ENCODE data around the gene IL9R. TPM values are rescaled to one million over a fixed set of nuclear protein-coding genes. Genes with fewer than 3 reads are reported as not detected.

IL9R gene
- total RNA-seq, 1 experiment from 2014 or later, result 1.4 TPM

DNA sequence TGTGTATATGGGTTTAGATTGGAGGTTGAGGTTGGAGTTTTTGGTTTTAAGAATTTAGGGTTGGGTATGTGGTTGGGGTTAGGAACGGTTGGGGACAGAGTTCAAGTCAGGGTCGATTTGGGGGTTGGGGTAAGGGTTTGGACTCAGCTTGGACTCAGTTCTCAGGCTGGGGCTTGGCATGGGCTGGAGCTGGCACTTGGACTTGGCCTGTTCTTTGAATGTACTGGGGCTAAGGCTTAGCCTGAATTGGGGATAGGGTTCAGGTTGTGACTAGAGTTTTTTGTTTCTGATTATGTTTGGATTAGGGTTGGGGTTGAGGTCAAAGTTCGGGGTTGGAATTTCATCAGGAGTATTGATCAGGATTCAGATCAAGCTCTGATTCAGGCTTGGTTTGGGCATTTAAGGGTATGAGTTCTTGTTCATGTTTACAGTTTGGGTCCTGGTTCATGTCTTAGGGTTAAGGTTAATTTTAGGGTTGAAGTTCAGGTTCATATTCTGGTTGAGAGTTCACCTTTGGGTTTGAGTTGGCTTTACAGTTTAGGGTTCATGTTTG lies 46.2 kb upstream of the IL9R start:
- Histone ChIP-seq H3K27me3 (ENCODE audit: insufficient read depth, low read length) (no peaks in the 10 kb centered on the region), H3K9me3 (ENCODE audit: control insufficient read depth in 1 of 2, insufficient read depth in 1 of 2, low read depth in 1 of 2, low read length in 2 of 2) (no peaks in the 10 kb centered on the region), H3K4me3 (replicated peaks in 1 of 2; ENCODE audit: low read depth in 1 of 2, low read length in 2 of 2) (no peak overlapping the region), H3K4me2 (ENCODE audit: low read length) (no peak overlapping the region), H3K4me1 (ENCODE audit: control insufficient read depth in 1 of 2, insufficient read depth in 2 of 2, low read length in 2 of 2) (no peaks in the 10 kb centered on the region), H3K9ac (ENCODE audit: low read length) (no peak overlapping the region), H3K36me3 (ENCODE audit: control insufficient read depth in 1 of 2, insufficient read depth in 2 of 2, low read length in 2 of 2) (no peaks in the 10 kb centered on the region), H3K9me2 (ENCODE audit: insufficient read depth) (no peaks in the 10 kb centered on the region), H4K20me1 (ENCODE audit: insufficient read depth) (no peaks in the 10 kb centered on the region), H2AFZ (ENCODE audit: low read depth, low read length, poor library complexity, severe bottlenecking) (no peak overlapping the region), H3K27ac (ENCODE audit: low read depth, low read length) (no peak overlapping the region), H3K79me2 (ENCODE audit: insufficient read depth, low read length) (no peaks in the 10 kb centered on the region)
- ChIA-PET RAD21 (ENCODE audit: low non-redundant PET in 1 of 2, low total read pairs in 2 of 2, uncharacterized antibody in 2 of 2, unreplicated experiment in 2 of 2) (no interaction called here), CTCF (no interaction called here), POLR2A (no interaction called here)
- DNase-seq (ENCODE audit: low read depth, low spot score) (no peak), ATAC-seq (no peak)
- no TSS peak for BruUV-seq (replicated peaks)
- intact Hi-C loops (cut with micrococcal nuclease), result no loop called here
- TF ChIP-seq CEBPB (IDR thresholded peaks at IDR 0.05; ENCODE audit: low read depth), result no peak
- no peak for TF ChIP-seq SRF (IDR thresholded peaks at IDR 0.05; ENCODE audit: low read depth)
- no peak for TF ChIP-seq EZH2phosphoT487 (IDR thresholded peaks at IDR 0.05; ENCODE audit: borderline replicate concordance)
- no peak for TF ChIP-seq SIN3A (IDR thresholded peaks at IDR 0.05; ENCODE audit: low read depth)
- no peak for TF ChIP-seq ZNF274 (IDR thresholded peaks at IDR 0.05; ENCODE audit: low read depth, low read length)

DNA sequence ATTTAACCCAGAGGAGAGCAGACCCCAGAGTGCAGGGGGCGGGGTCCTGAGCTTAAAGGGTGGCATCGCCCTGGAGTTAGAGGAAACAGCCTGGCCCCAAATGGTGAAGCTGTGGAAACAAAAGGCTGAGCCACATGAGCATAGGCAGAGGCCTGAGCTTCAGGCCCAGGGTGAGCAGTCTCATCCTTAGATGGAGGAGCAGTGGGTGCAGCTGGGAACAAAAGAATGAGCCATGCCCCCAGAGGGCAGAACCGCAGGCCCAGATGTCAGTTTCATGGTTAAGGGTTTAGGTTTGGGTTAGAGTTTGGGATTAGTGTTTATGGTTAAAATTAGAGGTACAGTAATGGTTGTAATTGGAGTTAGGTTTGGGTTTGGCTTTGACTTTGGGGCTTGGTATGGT lies 44.4 kb upstream of the IL9R start:
- intact Hi-C loops (cut with micrococcal nuclease), result no loop called here
- RAD21 ChIA-PET (ENCODE audit: low non-redundant PET in 1 of 2, low total read pairs in 2 of 2, uncharacterized antibody in 2 of 2, unreplicated experiment in 2 of 2), result no interaction called here
- CTCF ChIA-PET, result no interaction called here
- DNase-seq (ENCODE audit: low read depth, low spot score) (no peak), ATAC-seq (no peak)
- H3K4me2 ChIP-seq (ENCODE audit: low read length), result no peak overlapping the region
- H3K9me2 ChIP-seq (ENCODE audit: insufficient read depth), result no peaks in the 10 kb centered on the region
- no peak overlapping the region for H3K4me3 ChIP-seq (replicated peaks in 1 of 2; ENCODE audit: low read depth in 1 of 2, low read length in 2 of 2)
- H3K4me1 ChIP-seq (ENCODE audit: control insufficient read depth in 1 of 2, insufficient read depth in 2 of 2, low read length in 2 of 2), result no peaks in the 10 kb centered on the region
- no peaks in the 10 kb centered on the region for H4K20me1 ChIP-seq (ENCODE audit: insufficient read depth)
- H3K9me3 ChIP-seq (ENCODE audit: control insufficient read depth in 1 of 2, insufficient read depth in 1 of 2, low read depth in 1 of 2, low read length in 2 of 2), result no peaks in the 10 kb centered on the region
- H3K27me3 ChIP-seq (ENCODE audit: insufficient read depth, low read length), result no peaks in the 10 kb centered on the region
- H3K79me2 ChIP-seq (ENCODE audit: insufficient read depth, low read length), result no peaks in the 10 kb centered on the region
- POLR2A ChIA-PET, result no interaction called here
- no peak overlapping the region for H3K9ac ChIP-seq (ENCODE audit: low read length)
- H3K36me3 ChIP-seq (ENCODE audit: control insufficient read depth in 1 of 2, insufficient read depth in 2 of 2, low read length in 2 of 2), result no peaks in the 10 kb centered on the region
- H3K27ac ChIP-seq (ENCODE audit: low read depth, low read length), result no peak overlapping the region
- no peak overlapping the region for H2AFZ ChIP-seq (ENCODE audit: low read depth, low read length, poor library complexity, severe bottlenecking)
- no TSS peak for BruUV-seq (replicated peaks)
- no peak for TF ChIP-seq FOSL1 (IDR thresholded peaks at IDR 0.05; ENCODE audit: low read depth)
- TF ChIP-seq EZH2 (IDR thresholded peaks at IDR 0.05), result no peak
- TF ChIP-seq, protein P1, sequence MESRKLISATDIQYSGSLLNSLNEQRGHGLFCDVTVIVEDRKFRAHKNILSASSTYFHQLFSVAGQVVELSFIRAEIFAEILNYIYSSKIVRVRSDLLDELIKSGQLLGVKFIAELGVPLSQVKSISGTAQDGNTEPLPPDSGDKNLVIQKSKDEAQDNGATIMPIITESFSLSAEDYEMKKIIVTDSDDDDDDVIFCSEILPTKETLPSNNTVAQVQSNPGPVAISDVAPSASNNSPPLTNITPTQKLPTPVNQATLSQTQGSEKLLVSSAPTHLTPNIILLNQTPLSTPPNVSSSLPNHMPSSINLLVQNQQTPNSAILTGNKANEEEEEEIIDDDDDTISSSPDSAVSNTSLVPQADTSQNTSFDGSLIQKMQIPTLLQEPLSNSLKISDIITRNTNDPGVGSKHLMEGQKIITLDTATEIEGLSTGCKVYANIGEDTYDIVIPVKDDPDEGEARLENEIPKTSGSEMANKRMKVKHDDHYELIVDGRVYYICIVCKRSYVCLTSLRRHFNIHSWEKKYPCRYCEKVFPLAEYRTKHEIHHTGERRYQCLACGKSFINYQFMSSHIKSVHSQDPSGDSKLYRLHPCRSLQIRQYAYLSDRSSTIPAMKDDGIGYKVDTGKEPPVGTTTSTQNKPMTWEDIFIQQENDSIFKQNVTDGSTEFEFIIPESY (IDR thresholded peaks at IDR 0.05; ENCODE audit: extremely low read depth, insufficient replicate concordance, low read length), result no peak
- no peak for TF ChIP-seq ATF3 (IDR thresholded peaks at IDR 0.05)
- TF ChIP-seq, protein P2, sequence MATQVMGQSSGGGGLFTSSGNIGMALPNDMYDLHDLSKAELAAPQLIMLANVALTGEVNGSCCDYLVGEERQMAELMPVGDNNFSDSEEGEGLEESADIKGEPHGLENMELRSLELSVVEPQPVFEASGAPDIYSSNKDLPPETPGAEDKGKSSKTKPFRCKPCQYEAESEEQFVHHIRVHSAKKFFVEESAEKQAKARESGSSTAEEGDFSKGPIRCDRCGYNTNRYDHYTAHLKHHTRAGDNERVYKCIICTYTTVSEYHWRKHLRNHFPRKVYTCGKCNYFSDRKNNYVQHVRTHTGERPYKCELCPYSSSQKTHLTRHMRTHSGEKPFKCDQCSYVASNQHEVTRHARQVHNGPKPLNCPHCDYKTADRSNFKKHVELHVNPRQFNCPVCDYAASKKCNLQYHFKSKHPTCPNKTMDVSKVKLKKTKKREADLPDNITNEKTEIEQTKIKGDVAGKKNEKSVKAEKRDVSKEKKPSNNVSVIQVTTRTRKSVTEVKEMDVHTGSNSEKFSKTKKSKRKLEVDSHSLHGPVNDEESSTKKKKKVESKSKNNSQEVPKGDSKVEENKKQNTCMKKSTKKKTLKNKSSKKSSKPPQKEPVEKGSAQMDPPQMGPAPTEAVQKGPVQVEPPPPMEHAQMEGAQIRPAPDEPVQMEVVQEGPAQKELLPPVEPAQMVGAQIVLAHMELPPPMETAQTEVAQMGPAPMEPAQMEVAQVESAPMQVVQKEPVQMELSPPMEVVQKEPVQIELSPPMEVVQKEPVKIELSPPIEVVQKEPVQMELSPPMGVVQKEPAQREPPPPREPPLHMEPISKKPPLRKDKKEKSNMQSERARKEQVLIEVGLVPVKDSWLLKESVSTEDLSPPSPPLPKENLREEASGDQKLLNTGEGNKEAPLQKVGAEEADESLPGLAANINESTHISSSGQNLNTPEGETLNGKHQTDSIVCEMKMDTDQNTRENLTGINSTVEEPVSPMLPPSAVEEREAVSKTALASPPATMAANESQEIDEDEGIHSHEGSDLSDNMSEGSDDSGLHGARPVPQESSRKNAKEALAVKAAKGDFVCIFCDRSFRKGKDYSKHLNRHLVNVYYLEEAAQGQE (IDR thresholded peaks at IDR 0.05; ENCODE audit: low read depth), result no peak
- TF ChIP-seq EGR1 (IDR thresholded peaks at IDR 0.05; ENCODE audit: low read depth), result no peak
- no peak for TF ChIP-seq YY1 (IDR thresholded peaks at IDR 0.05; ENCODE audit: extremely low read depth, insufficient replicate concordance, low read depth, low read length)
- no peak for TF ChIP-seq ZNF274 (IDR thresholded peaks at IDR 0.05; ENCODE audit: low read depth, low read length)
- TF ChIP-seq CBX3 (IDR thresholded peaks at IDR 0.05; ENCODE audit: low read depth), result no peak

Measured in HCT116 (cell line).